ENCODE results near the gene KNTC1. TPM values are rescaled to one million over a fixed set of nuclear protein-coding genes. Genes with fewer than 3 reads are reported as not detected.

KNTC1 gene
- total and polyA plus RNA-seq, 2 of the 8 experiments (the other 6 are each of a cell fraction or from before 2014, with no cell fraction given), result 52.7 to 80.2 TPM

DNA sequence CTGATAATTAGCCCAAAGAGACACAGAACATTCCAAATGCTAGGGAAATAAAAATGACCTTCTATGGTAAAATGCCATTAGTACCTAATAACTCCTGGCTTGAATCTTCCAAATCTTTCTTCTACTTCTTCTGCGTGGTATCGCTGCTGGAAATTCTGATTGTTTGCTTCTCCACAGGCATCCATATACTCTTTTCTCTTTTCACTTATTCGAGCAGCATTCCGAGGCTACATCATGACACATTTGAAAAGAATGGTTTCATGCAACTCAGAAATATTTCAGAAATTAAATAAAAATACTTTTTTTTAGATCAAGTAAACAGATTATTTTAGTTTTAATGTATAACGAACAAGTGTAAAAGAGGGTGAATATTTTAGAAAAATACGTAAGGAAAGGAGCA lies 45.2 kb upstream of the KNTC1 start (continued):
- TF ChIP-seq SUZ12 (IDR thresholded peaks at IDR 0.05; ENCODE audit: low read length) (no peak), RFX5 (IDR thresholded peaks at IDR 0.05; ENCODE audit: borderline replicate concordance, low read depth, low read length) (no peak), FOSL1 (IDR thresholded peaks at IDR 0.05; ENCODE audit: insufficient read depth, low read depth, low read length) (no peak), NANOG (IDR thresholded peaks at IDR 0.05; ENCODE audit: insufficient read depth, low read depth, low read length, poor library complexity, severe bottlenecking) (no peak), CHD1 (IDR thresholded peaks at IDR 0.05; ENCODE audit: low read depth, low read length) (no peak), BRCA1 (IDR thresholded peaks at IDR 0.05; ENCODE audit: low read depth, low read length) (no peak), GABPA (IDR thresholded peaks at IDR 0.05; ENCODE audit: borderline replicate concordance, insufficient read depth, low read length) (no peak), SIX5 (IDR thresholded peaks at IDR 0.05; ENCODE audit: low read depth, low read length) (no peak), SP4 (IDR thresholded peaks at IDR 0.05; ENCODE audit: low read length) (no peak), PHF8 (conservative IDR thresholded peaks at IDR 0.05; ENCODE audit: low read depth, low read length) (no peak), CBX8 (IDR thresholded peaks at IDR 0.05; ENCODE audit: borderline replicate concordance, low read depth, low read length) (no peak), SP2 (IDR thresholded peaks at IDR 0.05; ENCODE audit: low read length) (no peak)
- TF ChIP-seq, protein P1, sequence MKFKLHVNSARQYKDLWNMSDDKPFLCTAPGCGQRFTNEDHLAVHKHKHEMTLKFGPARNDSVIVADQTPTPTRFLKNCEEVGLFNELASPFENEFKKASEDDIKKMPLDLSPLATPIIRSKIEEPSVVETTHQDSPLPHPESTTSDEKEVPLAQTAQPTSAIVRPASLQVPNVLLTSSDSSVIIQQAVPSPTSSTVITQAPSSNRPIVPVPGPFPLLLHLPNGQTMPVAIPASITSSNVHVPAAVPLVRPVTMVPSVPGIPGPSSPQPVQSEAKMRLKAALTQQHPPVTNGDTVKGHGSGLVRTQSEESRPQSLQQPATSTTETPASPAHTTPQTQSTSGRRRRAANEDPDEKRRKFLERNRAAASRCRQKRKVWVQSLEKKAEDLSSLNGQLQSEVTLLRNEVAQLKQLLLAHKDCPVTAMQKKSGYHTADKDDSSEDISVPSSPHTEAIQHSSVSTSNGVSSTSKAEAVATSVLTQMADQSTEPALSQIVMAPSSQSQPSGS (IDR thresholded peaks at IDR 0.05; ENCODE audit: low read length), result no peak
